HG02884 (cell line): ENCODE results near the gene WDR48.

ENCODE experiments used
- ATAC-seq: cut with Tn5 transposase; IDR thresholded peaks from one replicate; pipeline ENCODE4 v1.9.1; 2021; ENCODE audit warnings: mild to moderate bottlenecking, moderate library complexity; ENCODE audit not compliant: unreplicated experiment

WDR48 gene

GRCh38 chr3:39100500-39100886 is 48.7 kb downstream of the WDR48 start:
- no peak for ATAC-seq

GRCh38 chr3:39101022-39101689 is 49.3 kb downstream of the WDR48 start:
- ATAC-seq: no peak

- no peak for ATAC-seq
Observed at GRCh38 chr3:39102504-39103323, 50.9 kb downstream of the WDR48 start.

GRCh38 chr3:39103324-39103693 is 51.5 kb downstream of the WDR48 start:
- no peak for ATAC-seq

- no peak for ATAC-seq
Observed at GRCh38 chr3:39103791-39104552, 52.2 kb downstream of the WDR48 start.

- no peak for ATAC-seq
Observed at GRCh38 chr3:39104961-39105686, 53.3 kb downstream of the WDR48 start.

GRCh38 chr3:39105687-39106063 is 53.9 kb downstream of the WDR48 start:
- ATAC-seq: no peak

- ATAC-seq: no peak
Observed at GRCh38 chr3:39106281-39106811, 54.5 kb downstream of the WDR48 start.

- ATAC-seq: peak; percentile 4
Observed at GRCh38 chr3:39106851-39107387, 55.1 kb downstream of the WDR48 start.

- peak; percentile 56 for ATAC-seq
Observed at GRCh38 chr3:39107388-39108199, 55.8 kb downstream of the WDR48 start, which contains the start of the genes GORASP1 and TTC21A. Gene GORASP1 (minus strand): TSS chr3:39107627. CDS start chr3:39107541, 86 bp downstream. Gene TTC21A (plus strand): TSS chr3:39107680. CDS start chr3:39107838, 158 bp downstream.

GRCh38 chr3:39108200-39108710 is 56.4 kb downstream of the WDR48 start:
- peak; percentile 68 for ATAC-seq

GRCh38 chr3:39109086-39109485 is 57.3 kb downstream of the WDR48 start:
- no peak for ATAC-seq

- no peak for ATAC-seq
Observed at GRCh38 chr3:39110041-39110639, 58.3 kb downstream of the WDR48 start.

GRCh38 chr3:39112113-39112512 is 60.3 kb downstream of the WDR48 start:
- ATAC-seq: no peak

- ATAC-seq: no peak
Observed at GRCh38 chr3:39112535-39112934, 60.7 kb downstream of the WDR48 start.

GRCh38 chr3:39113291-39113690 is 61.5 kb downstream of the WDR48 start:
- ATAC-seq: no peak

GRCh38 chr3:39114456-39114855 is 62.6 kb downstream of the WDR48 start:
- ATAC-seq: no peak

GRCh38 chr3:39115870-39116269 is 64.1 kb downstream of the WDR48 start:
- no peak for ATAC-seq

- no peak for ATAC-seq
Observed at GRCh38 chr3:39118079-39118478, 66.3 kb downstream of the WDR48 start.
